Measurements from ENCODE around the gene NFE2.

DNA sequence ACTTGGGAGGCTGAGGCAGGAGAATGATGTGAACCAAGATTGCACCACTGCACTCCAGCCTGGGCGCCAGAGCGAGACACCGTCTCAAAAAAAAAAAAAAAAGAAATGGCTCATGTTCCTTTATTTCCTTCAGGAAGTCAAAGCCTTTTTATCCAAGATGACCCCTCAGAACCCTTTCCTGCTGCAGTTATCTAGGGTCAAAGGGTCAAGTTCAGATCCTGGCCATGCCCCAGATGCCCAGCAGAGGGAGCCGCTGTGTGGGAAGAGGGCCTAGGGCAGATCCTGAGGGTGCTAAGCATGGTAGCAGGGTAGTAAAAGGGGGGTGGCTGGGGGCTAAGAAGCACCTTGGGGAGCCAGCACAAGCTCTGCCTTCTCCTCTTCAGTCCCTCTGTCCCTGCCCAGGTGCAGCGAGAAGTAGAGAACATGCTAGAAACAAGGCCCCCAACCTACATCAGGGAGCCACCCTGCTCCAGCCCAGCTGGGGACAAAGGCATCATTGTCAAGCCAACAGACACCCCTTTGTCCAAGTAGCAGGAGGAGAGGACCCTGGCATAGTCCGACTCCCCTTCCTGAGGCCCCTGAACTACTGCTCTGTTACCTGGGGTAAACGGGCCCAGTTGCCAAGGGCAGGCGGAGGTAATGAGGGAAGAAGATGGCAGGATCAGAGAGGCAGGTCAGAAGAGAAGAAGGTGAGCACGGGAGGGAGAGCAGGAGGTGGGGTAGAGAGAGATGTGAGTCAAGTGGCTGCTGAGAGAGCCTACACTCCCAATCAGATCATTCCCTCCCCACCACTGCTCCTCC is 6.5 kb downstream of the NFE2 start:
- TF ChIP-seq CTCF (conservative IDR thresholded peaks at IDR 0.05 in 1 of 2, IDR thresholded peaks at IDR 0.05 in 1 of 2; ENCODE audit: extremely low read depth in 1 of 2, insufficient read depth in 1 of 2, low read depth in 1 of 2, low read length in 2 of 2) = peak; percentile 96
- TF ChIP-seq EZH2 (IDR thresholded peaks at IDR 0.05; ENCODE audit: borderline replicate concordance, low read length) = no peak

Measured in mammary epithelial cell (primary cell).